ENCODE results near the gene GDF7. TPM values are rescaled to one million over a fixed set of nuclear protein-coding genes. Genes with fewer than 3 reads are reported as not detected.

GDF7 gene
- total and polyA plus RNA-seq, 10 of the 15 experiments (the other 5 are each of a cell fraction or from before 2014, with no cell fraction given), result 0.02 to 0.11 (median 0.04) TPM; not detected in 1

DNA sequence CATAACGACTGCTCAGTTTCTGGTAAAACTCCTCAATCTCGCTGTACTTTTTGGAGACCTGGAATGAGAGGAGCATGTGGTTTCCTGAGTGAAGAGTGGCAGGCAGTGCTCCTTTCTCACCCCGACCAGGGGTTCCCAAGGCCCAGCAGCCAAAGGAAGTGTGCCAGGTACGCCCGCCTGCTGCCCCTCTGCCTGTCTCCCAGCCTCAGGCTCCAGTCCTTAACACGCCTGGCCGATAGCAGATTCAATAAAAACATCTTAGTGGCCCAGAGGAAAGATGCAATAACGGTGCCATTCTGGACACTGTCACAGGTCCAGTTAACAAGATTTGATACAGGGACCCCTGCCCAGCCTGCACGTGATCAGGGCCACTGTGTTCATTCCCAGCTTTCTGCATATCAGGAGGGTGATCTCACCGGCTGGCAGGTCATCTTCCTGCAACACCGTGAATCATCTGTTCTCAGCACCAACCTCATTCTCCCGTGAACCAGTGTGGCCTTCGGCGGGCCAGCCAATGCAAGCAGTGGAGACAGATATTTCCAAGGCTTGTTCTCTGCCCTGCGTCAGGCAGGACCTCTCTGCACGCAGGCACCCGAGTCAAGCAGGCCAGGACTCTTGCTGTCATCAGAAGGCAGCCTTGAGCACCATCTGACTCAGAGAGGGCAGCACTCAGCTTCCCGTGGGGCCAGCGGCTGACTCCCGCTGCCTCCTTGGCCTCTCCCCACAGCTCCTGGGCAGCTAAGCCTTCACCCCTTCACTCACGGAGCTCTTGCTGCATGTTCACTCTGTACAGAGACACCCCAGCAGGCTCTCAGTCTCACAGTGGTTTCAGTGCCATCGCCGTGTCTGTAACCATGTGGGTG, 25.6 kb upstream of the GDF7 start (continued):
- TF ChIP-seq, protein P1, sequence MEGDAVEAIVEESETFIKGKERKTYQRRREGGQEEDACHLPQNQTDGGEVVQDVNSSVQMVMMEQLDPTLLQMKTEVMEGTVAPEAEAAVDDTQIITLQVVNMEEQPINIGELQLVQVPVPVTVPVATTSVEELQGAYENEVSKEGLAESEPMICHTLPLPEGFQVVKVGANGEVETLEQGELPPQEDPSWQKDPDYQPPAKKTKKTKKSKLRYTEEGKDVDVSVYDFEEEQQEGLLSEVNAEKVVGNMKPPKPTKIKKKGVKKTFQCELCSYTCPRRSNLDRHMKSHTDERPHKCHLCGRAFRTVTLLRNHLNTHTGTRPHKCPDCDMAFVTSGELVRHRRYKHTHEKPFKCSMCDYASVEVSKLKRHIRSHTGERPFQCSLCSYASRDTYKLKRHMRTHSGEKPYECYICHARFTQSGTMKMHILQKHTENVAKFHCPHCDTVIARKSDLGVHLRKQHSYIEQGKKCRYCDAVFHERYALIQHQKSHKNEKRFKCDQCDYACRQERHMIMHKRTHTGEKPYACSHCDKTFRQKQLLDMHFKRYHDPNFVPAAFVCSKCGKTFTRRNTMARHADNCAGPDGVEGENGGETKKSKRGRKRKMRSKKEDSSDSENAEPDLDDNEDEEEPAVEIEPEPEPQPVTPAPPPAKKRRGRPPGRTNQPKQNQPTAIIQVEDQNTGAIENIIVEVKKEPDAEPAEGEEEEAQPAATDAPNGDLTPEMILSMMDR (IDR thresholded peaks at IDR 0.05 in 2 of 3, conservative IDR thresholded peaks at IDR 0.05 in 1 of 3; ENCODE audit: control insufficient read depth in 2 of 3, extremely low read depth in 1 of 3, insufficient read depth in 1 of 3, low read depth in 3 of 3, low read length in 3 of 3), result no peak
- TF ChIP-seq LARP7 (IDR thresholded peaks at IDR 0.05) (no peak), SMARCA5 (IDR thresholded peaks at IDR 0.05) (no peak), HDGF (IDR thresholded peaks at IDR 0.05) (no peak), EP300 (IDR thresholded peaks at IDR 0.05; ENCODE audit: borderline replicate concordance in 1 of 2, control insufficient read depth in 1 of 2, low read depth in 2 of 2, low read length in 2 of 2) (no peak), MTA2 (IDR thresholded peaks at IDR 0.05; ENCODE audit: low read depth) (no peak)
